Chondrocyte (in vitro differentiated cells): ENCODE results near the gene ZNF358. TPM values are rescaled to one million over a fixed set of nuclear protein-coding genes. Genes with fewer than 3 reads are reported as not detected.

Experiments
- DNase-seq: peaks from one replicate; pipeline ENCODE4 v3.0.0; 2021; ENCODE audit warnings: mixed read lengths, low spot score
- H3K27ac Mint-ChIP-seq: one replicate; pipeline ENCODE4 v1.8.0; 2021; ENCODE audit warnings: mild to moderate bottlenecking, moderate library complexity, mixed read lengths; ENCODE audit not compliant: unreplicated experiment
- H3K27me3 Mint-ChIP-seq: 2 replicates; pipeline ENCODE4 v1.8.0; 2021; ENCODE audit warnings: low read depth, mixed read lengths
- H3K36me3 Mint-ChIP-seq: 2 replicates; pipeline ENCODE4 v1.8.0; 2021; ENCODE audit warnings: low read depth, mixed read lengths
- H3K4me1 Mint-ChIP-seq: 2 replicates; pipeline ENCODE4 v1.8.0; 2021; ENCODE audit warnings: low read depth, mild to moderate bottlenecking, mixed read lengths
- H3K4me3 Mint-ChIP-seq: one replicate; pipeline ENCODE4 v1.8.0; 2021; ENCODE audit warnings: mild to moderate bottlenecking, moderate library complexity, mixed read lengths; ENCODE audit not compliant: unreplicated experiment
- H3K9me3 Mint-ChIP-seq: 2 replicates; pipeline ENCODE4 v1.8.0; 2021; ENCODE audit warnings: low read depth, mixed read lengths
- total RNA-seq: library from RNA; stranded (reverse); gene quantifications from 3 replicates; pipeline ENCODE4 v1.2.1, GENCODE V29; 2021
- TF ChIP-seq, protein P1 (sequence below): fragments of 200-600 bp; sonication (generic); IDR thresholded peaks from 2 replicates; pipeline ENCODE4 v1.5.0; 2021; ENCODE audit warnings: antibody characterized with exemption, mild to moderate bottlenecking, moderate library complexity

Gene ZNF358
- total RNA-seq, 1 donor from 2014 or later, result 78.9 TPM

GRCh38 chr19:7482584-7483439 is 33.1 kb upstream of the ZNF358 start:
- Mint-ChIP-seq H3K4me3 (no peak overlapping the region), H3K9me3 (no peaks in the 10 kb centered on the region), H3K27ac (no peak overlapping the region), H3K27me3 (no peaks in the 10 kb centered on the region), H3K4me1 (peaks cover 19% of the 10 kb centered on the region), H3K36me3 (no peaks in the 10 kb centered on the region)
- no peak for DNase-seq
- TF ChIP-seq, protein P1, sequence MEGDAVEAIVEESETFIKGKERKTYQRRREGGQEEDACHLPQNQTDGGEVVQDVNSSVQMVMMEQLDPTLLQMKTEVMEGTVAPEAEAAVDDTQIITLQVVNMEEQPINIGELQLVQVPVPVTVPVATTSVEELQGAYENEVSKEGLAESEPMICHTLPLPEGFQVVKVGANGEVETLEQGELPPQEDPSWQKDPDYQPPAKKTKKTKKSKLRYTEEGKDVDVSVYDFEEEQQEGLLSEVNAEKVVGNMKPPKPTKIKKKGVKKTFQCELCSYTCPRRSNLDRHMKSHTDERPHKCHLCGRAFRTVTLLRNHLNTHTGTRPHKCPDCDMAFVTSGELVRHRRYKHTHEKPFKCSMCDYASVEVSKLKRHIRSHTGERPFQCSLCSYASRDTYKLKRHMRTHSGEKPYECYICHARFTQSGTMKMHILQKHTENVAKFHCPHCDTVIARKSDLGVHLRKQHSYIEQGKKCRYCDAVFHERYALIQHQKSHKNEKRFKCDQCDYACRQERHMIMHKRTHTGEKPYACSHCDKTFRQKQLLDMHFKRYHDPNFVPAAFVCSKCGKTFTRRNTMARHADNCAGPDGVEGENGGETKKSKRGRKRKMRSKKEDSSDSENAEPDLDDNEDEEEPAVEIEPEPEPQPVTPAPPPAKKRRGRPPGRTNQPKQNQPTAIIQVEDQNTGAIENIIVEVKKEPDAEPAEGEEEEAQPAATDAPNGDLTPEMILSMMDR, result no peak

- H3K4me1 Mint-ChIP-seq, result peaks cover 19% of the 10 kb centered on the region
- H3K27me3 Mint-ChIP-seq, result no peaks in the 10 kb centered on the region
- H3K27ac Mint-ChIP-seq, result no peak overlapping the region
Observed at GRCh38 chr19:7483720-7484201, 32.1 kb upstream of the ZNF358 start.

DNA sequence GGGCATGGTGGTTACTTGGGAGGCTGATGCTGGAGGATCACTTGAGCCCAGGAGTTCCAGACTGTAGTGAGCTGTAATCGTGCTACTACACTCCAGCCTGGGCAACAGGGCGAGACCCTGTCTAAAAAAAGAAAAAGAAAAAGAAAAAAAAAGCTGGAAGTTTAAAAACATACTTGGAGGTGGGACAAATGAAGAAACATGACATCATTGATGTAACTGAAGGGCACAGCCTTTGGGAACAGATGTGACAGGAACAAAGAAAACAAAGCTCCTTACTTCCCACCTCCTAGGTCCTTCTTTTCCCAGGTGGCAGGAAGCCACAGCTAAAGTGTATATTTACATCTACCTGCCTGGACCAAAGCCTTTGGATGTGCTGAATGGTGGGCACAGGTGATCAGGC is 29.0 kb upstream of the ZNF358 start:
- H3K36me3 Mint-ChIP-seq, result no peaks in the 10 kb centered on the region
- H3K9me3 Mint-ChIP-seq, result no peaks in the 10 kb centered on the region

More at GRCh38 chr19:7483720-7484201, 32.1 kb upstream of the ZNF358 start:
- no peak for DNase-seq
- H3K4me3 Mint-ChIP-seq, result no peak overlapping the region
- H3K9me3 Mint-ChIP-seq, result no peaks in the 10 kb centered on the region
- TF ChIP-seq, protein P1, result no peak
- H3K36me3 Mint-ChIP-seq, result no peaks in the 10 kb centered on the region

GRCh38 chr19:7488736-7489353 is 27.1 kb upstream of the ZNF358 start, which contains the start of gene PEX11G:
Gene PEX11G, minus strand, starts transcription at chr19:7489035. Its CDS starts 25 bp downstream, at chr19:7489010.
- TF ChIP-seq, protein P1, result no peak
- H3K36me3 Mint-ChIP-seq, result no peaks in the 10 kb centered on the region
- no peak for DNase-seq
- H3K9me3 Mint-ChIP-seq, result no peaks in the 10 kb centered on the region
- peak within 1 kb of the TSS; percentile 62 for H3K4me3 Mint-ChIP-seq
- peaks cover 7% of the 10 kb centered on the region for H3K4me1 Mint-ChIP-seq
- H3K27ac Mint-ChIP-seq, result peak within 1 kb of the TSS; percentile 51
- no peaks in the 10 kb centered on the region for H3K27me3 Mint-ChIP-seq

More for the DNA sequence above, 29.0 kb upstream of the ZNF358 start:
- Mint-ChIP-seq H3K27me3 (no peaks in the 10 kb centered on the region), H3K4me3 (no peak overlapping the region), H3K27ac (no peak overlapping the region), H3K4me1 (peaks cover 13% of the 10 kb centered on the region)
- TF ChIP-seq, protein P1, result no peak
- DNase-seq, result no peak

GRCh38 chr19:7489609-7490044 is 26.3 kb upstream of the ZNF358 start:
- TF ChIP-seq, protein P1, result no peak
- Mint-ChIP-seq H3K36me3 (no peaks in the 10 kb centered on the region), H3K27ac (peak overlapping the region; percentile 30), H3K9me3 (no peaks in the 10 kb centered on the region), H3K4me3 (peak overlapping the region; percentile 62), H3K4me1 (peaks cover 13% of the 10 kb centered on the region), H3K27me3 (no peaks in the 10 kb centered on the region)
- DNase-seq, result no peak
